Astrocyte of the hippocampus (primary cell): ENCODE data around the gene HERC2.
A peak's percentile ranks its signal among the peaks of the same experiment; 100 is the strongest.
"Not testable (repeated sequence)": the region's sequence is repeated elsewhere in the genome, so short reads cannot be mapped to it uniquely, and the experiment has no call there.

Experiments used
- DNase-seq: peaks from one replicate; pipeline ENCODE4 v3.0.0; 2011; ENCODE audit warnings: low read depth, low spot score

The HERC2 gene

GRCh38 chr15:28228096-28228495 lies 93.9 kb downstream of the HERC2 start:
- DNase-seq = no peak

DNA sequence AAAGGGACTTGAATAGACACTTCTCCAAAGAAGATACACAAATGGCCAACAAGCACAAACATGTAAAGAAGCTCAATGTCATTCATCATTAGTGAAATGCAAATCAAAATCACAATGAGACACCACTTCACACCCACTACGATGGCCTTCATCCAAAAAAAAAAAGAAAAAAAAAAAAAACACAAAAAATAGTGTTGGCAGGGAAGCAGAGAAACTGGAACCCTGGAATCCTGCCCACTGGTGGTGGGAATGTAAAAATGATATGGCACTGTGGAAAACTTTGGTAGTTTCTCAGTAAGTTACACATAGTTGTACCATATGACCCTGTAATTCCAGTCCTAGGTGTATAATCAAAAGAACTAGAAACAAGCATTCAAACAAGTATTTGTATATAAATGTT lies 94.7 kb downstream of the HERC2 start:
- DNase-seq = peak; percentile 38

GRCh38 chr15:28222612-28223011 lies 99.4 kb downstream of the HERC2 start:
- DNase-seq = not testable (repeated sequence)

DNA sequence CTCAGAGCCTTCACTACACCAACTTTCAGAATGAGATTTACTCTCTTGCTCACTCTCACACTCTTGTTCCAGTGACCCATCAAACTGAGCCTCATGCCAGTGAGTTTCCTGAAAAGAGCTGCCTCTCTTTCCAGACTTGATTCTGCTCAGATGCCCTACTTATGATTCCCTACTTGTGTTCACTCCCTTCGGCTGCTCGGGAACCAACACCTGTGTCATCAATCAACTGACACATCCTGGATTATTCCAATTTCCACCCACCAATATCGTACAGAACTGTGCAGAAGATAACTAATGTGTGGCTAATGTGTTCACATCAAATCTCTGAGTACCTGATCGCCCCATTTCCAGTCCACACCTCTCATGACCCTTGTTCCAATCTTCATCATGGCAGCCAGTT lies 100.3 kb downstream of the HERC2 start:
- not testable (repeated sequence) for DNase-seq

DNA sequence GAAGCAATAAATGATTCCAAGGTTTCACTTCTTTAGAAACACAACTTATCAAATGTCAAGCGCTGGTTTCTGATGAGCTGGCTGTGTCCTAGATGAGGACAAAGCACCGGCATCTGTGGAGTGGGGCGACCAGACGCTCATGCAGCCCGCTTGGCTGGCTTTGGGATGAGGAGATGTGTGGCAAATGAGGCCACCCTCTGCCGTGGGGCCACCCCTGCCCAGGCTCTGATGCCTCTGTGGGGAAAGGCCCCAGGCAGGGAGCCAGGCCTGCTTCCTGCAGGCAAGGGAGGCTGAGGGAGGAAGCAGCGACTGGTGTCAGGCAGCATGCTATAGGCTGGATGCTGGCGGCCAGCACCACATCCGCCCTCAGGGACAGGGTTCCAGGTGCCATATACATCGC lies 102.9 kb downstream of the HERC2 start:
- DNase-seq = no peak

DNA sequence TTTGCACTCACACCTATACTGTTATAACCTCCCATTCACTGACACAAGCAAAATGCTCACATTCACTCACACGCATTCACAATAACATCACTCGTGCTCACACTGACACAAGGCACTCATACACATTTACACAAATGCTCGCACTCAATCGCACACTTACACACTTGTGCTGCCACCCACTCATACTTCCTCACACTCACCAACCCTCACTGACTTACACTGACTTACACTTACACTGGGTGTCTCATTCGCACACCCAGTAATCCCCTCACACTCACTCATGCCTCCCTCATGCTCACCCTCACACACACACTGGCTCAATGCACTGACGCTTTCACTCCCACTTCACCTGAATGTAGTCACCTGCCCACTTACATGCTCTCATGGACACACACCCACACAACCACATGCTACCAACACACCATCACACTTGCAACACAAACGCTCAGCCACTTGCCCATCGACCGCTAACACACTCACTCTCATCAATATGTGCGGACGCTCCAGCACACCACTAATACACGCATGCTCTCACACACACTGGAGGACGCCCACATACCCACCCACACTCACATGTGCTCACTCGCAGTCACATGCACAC lies 104.9 kb downstream of the HERC2 start:
- DNase-seq = not testable (repeated sequence)

DNA sequence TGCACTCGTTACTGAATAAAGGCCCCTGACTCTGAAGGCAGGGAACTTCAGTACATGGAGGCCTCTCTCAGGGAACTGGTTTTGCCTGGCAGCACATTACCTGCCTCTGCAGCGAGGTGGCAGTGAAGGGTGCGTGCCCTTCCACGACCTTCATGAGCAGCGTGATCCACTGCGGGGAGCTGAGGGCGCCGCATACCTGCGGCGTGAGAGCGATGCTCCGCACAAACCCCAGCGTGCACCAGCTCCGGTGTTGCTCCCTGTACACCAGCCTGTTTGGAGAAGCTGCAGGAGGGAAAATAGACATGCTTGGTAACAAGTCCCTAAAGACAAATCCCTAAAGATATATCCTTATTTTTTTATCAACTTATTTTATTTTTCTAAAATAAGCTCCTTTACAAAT lies 106.5 kb downstream of the HERC2 start:
- not testable (repeated sequence) for DNase-seq

DNA sequence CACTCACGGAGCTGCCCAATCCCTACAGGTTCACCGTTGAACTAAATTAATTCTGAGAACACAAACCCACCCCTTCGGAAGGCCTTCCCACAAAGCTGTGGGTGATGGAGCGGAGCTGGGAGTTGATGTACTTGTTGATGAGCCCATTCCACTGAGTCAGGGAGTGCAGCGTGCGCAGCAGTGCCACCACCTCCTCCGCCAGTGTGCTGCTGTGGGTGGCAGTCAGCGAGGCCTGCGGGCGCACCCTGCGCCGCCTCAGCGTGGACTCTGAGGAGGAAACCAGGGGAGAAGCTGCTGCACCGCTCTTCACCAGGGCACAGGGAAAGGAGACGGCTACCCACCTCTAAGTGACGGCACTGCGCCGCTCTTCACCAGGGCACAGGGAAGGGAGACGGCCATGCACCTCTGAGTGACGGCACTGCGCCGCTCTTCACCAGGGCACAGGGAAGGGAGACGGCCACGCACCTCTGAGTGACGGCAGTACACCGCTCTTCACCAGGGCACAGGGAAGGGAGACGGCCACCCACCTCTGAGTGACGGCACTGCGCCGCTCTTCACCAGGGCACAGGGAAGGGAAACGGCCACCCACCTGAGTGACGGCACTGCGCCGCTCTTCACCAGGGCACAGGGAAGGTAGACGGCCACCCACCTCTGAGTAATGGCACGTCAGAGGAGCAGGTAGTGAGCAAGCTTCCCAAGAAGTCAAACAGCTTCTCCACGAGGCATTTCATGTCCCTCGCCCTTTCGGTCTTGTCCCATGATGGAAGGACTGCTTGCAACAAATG lies 107.8 kb downstream of the HERC2 start:
- not testable (repeated sequence) for DNase-seq

GRCh38 chr15:28213393-28213792 lies 108.6 kb downstream of the HERC2 start:
- not testable (repeated sequence) for DNase-seq

GRCh38 chr15:28208583-28208982 lies 113.4 kb downstream of the HERC2 start:
- DNase-seq = no peak

DNA sequence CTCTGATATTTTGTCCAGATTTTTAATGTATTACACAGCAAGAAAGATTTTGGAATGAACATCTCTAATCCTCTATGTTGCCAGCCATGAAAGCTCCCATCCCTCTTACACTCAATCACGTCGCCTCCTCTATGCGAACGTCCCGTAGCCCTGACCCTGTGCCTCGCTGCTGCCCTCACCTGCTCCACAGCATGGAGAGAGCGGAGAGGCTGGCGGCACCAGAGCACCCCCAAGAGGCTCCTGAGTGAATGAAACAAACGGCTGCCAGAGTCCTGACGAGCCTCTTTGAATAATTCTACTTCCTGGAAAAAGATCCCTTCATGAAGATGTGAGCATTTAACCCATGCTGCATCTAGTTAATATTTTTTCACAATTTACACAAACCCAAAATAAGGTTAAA lies 116.3 kb downstream of the HERC2 start:
- DNase-seq = not testable (repeated sequence)

DNA sequence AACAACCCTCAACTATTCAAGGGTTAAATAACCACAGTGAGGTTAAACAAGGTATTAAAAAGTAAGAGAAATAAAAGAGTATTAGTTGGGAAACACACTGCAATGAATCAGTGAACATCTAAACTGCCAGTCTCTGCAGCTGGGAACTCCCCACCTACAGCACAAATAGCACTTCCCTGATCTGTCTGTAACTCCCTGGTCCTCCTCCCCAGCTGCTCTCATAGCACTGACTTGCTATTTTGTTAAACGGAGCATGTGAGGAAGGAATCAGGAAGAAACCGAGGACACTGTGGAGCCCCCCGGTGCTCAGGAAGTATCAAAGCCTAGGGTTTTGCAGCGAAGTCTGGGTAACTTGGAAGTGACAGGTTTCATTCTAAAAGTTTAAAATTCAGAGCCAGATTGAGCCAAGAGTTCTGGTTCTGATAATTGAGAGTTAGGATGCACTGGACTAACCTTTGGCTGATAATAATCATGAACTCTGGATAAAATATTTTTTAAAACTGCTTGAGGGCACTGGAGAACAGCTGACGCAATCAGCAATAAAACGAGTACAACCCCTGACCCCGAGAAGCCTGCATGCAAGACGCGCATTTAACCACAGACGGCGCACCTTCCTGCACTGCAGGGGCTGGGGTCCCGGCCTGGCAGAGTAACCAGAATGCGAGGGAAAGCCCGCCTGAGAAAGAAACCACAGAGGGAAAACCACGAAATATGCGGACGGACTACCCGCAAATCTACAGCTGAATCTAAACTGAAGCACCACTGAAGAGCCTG lies 118.7 kb downstream of the HERC2 start:
- DNase-seq = not testable (repeated sequence)

DNA sequence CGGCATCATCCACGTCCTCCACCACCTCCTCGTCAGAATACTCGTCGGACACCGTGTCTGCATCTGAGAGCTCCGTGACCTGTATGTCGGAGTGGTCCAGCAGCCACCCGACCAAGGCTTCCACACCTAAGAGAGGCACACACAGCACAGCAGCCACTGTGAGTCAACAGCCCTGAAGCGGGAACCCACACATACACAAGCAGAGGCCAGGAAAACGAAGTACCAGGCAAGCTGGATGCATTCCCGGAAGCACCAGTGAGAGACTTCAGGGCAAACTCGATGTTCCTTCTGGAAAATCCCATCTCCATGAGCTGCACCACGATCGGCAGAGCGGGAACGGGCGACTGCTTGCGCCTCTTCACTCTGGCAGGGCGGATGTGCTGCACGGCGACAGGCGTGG lies 119.9 kb downstream of the HERC2 start:
- not testable (repeated sequence) for DNase-seq

GRCh38 chr15:28198215-28198614 lies 123.8 kb downstream of the HERC2 start:
- not testable (repeated sequence) for DNase-seq

GRCh38 chr15:28197694-28198093 lies 124.3 kb downstream of the HERC2 start:
- DNase-seq = not testable (repeated sequence)

DNA sequence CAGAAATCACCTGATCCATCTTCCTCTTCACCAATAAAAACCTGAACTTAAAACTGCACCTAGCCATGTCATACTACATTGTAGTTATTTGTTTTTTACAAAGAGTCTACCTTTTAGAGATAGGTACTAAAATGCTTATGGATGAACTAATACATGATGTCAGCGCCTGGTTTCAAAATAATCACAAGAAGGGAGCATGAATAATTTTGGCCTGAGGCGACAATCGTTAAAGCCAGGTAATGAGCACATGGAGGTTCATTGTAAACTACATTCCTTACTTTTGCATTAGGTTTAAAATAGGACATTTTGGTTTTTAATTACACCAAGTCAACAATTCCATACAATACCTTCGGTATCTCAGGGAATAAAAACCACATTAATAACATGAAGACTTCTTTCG lies 125.4 kb downstream of the HERC2 start:
- not testable (repeated sequence) for DNase-seq

DNA sequence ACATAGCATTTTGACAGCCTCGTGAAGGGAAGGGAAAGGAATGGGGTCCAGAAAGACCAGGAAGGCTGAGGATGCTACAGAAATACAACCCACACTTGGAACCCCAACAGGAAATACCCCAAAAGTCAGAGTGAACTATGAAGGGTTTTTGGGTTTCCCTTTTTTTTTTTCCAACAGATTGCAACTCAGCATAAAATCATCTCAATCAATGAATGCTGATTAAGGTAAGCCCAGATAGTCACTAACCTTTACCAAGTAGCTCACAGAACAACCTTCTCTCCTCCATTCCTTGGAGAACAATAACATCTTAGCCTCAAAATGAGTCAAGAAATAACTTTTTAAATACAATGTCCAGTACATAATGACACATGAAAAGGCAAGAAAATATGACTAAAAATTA lies 129.2 kb downstream of the HERC2 start:
- DNase-seq = no peak

- peak; percentile 92 for DNase-seq
Measured at GRCh38 chr15:28191832-28192231, 130.1 kb downstream of the HERC2 start.

GRCh38 chr15:28190391-28191174 lies 131.4 kb downstream of the HERC2 start:
- DNase-seq = no peak

DNA sequence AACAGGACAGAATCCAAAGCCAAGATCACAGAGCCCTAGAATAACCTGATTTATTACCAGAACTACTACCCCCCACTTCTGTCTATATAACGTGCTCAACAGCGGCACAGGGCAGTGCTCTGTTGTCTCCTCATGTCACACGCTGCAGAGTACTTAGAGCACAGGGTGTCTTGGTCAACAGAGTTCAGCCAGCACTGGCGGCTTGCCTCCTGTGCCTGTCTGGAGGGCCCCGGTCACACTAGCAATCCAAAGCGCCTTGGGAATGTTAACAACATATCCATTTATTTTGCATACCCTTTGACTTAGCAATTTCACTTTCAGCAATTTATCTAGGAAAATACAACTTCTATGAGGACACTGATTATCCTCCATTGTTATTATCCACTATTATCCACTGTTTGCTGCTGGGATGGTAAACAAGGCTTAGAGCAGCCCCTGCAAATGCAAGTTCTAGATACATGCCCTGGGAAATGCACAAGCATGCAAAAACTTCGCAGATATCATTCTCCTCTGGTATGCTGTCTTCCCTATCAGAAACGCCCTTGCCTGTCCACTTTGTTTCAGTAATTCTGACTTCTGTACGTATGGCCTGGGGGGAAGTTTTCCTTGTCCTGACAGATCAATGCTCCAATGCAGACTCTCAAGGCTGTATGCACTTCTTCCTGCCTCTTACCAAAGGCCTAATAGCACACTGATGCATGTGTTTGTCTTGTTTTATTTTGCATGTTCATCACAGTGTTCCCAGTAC lies 136.7 kb downstream of the HERC2 start:
- no peak for DNase-seq

GRCh38 chr15:28184166-28184565 lies 137.8 kb downstream of the HERC2 start:
- DNase-seq = peak; percentile 30
